NCI-H524 (cell line): ENCODE results near the gene DHRS13.
"Not testable (repeated sequence)": the region's sequence is repeated elsewhere in the genome, so short reads cannot be mapped to it uniquely, and the experiment has no call there.

Source experiments
- DNase-seq, 2 experiments: peaks; one replicate each; lab custom pipeline; 2025; lab: John Stamatoyannopoulos, UW

Gene DHRS13

DNA sequence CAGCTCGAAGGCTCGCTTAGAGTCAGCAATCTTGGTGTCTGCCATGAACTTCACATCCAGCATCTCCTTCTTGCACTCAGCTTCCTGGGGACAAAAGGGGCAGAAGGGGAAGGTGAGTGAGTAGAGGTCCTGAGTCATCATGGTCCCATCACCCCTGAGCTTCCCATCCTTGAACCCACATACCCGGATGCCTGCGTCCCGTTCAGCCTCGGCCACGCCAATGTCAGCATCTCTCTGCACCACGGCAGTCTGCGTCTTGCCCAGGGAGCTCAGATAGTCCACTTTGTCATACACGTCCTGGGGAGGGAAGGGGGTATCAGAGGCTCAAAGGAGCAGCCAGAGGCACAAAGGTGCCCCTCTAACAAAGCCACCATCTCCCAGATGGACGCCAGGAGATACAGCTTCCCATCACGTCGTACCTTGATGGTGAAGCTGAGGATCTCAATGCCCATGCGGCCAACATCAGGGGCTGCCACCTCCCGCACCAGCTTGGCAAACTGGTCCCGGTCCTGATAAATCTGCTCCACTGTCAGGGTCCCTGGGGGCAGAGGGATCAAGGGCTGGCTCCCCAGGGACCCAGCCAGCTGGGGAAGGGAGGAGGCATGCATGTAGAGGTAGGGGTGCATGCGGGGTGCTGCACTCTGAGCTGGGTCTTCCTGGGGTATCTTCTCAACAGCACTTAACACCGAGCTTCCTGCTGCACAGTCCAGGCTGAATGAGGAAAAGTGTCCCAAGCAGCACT, 20.6 kb downstream of the DHRS13 start:
- no peak for DNase-seq

DNA sequence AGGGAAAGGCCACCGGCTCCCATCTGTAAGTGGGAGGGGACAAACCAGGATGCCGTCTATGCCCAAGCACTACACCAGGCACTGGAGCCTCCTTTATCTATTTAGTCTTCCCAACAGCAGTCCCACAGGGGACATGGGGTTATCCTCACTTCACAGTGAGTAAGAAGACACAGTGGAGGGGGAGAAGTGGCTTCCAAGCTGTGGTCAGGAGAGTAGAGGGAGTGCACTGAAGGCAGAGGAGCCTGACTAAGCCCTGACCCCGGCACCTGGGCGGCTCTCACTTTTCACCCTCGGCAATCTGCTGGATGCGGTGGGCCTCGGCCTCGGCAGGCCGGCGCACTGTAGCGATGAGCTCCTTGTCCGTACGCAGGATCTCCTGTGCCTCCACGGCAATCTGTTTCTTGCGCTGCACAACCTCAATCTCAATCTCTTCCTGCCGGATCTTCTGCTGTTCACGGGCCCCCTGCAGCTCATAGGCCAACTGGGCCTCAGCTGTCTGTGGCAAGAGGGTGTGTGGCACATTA, 21.3 kb downstream of the DHRS13 start:
- no peak for DNase-seq

DNA sequence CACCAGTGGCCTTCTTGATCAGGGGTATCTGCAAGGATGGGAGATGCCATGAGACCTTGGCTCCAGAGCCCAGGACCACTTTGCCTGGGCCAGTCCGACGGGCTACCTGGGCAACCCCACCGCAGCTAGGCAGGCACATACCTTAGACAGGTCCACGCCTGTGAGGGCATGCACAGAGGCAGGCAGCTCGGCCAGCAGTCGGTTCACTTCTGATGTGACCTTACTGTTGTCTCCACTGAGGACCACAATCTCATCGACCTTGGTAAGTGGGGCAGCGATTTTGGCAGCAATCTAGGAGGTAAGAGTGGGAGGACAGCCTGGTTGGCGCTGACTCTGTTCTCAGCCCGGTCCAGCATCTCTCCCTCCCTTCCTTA, 22.3 kb downstream of the DHRS13 start:
- no peak for DNase-seq

DNA sequence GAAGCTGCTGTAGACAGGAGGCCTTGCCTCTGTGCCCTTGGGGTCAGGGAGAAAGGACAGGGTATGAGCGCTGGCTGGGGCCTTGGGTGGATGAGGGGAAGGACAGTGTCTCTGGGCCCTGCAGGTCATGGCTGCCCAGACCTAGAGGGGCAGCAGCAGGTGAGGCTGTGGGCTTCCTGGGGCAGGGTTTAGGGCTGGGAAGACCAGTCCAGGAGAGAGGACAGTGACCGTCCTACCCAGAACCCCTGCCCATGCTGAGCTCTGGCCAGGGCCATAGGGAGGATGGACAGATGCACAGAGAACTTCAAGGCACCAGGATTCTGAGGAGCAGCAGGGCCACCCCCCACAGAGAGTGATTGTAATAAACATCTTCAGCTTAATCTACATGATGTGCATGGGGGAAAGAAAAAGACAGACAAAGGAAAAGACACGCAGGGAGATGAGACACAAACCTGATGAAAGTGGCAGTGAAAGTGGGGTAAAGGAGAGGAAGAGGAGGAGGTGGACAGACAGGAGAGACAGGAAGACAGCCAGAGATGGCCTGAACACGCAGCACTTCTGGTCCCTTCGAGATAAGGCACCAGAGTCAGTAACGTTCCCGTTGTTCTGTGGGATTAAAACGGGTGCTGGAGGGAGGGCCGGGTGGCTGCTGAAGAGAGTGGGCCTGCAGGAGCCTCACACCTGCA, 22.9 kb downstream of the DHRS13 start:
- no peak for DNase-seq

DNA sequence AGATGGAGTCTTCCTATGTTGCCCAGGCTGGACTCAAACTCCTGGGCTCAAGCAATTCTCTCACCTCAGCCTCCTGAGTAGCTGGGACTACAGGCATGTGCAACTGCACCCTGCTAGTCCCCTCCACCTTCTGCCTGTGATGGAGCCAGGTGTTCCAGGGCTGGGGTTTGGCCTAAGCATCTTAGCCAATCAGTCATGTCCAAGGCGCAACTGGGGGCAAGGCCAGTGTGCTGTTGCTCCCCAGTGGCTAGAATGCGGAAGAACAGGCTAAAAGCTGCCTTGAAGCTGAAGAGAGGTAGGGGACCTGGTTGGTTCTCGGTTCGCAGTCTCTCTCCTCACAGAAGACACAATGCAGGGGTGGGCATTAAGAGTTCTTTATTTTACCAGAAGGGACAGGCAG, 23.9 kb downstream of the DHRS13 start:
- DNase-seq, result peak; percentile 62 to 86

DNA sequence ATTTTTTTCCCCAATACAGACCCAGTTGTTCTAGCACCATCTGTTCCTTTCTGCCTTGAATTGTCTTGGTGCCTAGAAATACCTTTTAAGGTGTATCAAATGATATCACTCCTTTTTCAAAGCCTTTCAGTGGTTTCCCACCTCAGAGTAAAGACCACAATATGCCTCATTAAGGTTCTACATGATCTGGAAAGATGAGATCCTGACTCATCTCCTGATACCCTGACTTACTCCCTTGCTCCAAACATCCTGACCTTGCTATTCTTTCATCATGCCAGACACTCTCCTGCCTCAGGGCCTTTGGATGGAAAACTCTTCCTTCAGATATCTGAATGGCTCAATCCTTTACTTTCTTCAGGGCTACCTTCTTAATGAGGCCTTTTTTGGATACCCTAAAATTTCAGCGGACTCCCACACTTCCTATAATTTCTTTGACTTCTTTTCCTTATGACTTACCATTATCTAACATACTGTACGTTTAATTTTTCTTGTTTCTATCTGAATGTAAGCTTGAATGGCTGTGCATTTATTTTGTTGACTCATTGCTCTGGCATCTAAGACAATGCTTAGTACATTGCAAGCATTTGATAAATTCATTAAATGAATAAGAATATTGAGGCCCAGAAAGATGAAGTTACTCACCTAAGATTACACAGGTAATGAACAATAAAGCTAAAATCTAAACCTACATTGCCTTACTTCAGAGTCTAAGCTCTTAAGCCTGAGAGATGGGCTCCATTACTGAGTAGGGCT, 24.5 kb downstream of the DHRS13 start:
- DNase-seq, result no peak

DNA sequence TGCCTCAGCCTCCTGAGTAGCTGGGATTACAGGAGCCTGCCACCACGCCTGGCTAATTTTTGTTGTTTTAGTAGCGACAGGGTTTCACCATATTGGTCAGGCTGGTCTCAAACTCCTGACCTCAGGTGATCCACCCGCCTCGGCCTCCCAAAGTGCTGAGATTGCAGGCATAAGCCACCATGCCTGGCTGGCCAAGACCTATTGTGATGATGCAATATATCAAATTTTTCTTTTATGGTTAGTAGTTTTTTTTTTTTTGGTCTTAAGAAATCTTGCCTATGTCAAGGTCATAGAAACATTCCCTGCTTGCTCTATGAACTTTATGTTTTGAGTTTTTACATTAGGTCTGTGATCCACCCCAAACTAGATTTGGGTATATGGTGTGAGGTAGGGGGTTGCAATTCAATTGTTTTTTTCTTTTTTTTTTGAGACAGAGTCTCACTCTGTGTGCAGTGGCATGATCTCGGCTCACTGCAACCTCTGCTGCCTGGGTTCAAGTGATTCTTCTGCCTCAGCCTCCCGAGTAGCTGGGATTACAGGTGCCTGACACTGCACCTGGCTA, 25.6 kb downstream of the DHRS13 start:
- DNase-seq, result not testable (repeated sequence)

DNA sequence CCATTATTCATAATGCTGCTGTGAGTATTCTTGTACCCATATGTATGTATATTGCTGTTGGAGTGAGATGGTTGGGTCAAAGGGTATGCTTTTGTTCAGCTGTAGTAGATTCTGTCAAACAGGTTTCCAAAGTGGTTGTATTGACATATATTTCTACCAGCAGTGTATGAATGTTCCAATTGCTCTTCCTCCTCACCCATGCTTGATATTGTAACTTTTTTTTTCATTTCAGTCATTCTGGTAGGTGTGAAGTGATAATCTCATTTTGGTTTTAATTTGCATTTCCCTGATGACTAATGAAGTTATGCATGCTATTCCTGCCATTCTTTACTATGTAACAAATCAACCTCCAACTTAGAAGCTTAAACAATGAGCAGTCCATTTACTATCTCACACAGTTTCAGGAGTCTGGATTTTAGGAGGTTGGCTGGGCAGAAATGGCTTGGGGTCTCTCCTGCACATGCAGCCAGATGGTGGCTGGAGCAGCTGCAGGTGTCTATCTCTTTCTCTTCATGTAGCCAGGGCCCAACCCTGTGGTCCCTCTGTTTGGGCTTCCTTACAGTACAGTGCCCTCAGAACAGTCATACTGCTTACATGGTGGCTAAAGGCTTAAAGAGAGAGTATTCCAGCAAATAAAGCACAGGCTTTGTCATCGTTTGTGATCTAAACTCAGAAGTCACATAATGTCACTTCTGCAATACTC, 26.9 kb downstream of the DHRS13 start:
- peak in 1 of 2 experiments; percentile 29 for DNase-seq

DNA sequence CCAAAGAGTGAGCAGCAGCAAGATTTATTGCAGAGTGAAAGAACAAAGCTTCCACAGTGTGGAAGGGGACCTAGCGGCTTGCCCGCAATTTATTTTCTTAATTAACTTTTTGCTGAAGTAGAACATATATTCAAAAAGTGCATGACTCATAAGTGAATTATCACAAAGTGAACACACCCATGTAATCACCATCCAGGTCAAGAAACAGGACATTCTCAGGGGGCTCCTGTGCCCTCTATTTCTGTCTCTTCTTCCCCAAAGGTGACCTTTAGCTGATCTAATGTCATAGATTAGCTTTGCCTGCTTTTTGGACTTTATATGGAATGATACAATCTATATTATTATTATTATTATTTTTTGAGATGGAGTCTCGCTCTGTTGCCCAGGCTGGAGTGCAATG, 28.1 kb downstream of the DHRS13 start:
- no peak for DNase-seq

DNA sequence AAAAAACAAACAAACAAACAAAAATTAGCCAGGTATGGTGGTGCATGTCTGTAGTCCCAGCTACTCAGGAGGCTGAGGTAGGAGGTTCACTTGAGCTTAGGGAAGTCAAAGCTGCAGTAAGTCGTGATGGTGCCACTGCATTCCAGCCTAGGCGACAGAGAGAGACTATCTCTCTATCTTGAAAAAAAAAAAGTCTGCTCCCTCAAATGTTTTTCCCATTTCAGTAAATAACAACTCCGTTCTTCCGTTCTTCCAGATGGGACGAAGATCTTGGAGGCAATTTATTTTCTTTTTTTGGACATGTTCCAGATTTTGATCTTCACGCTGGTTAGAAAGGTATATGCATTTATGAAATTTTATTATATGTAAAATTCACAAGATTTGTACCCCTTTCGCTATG, 29.0 kb downstream of the DHRS13 start:
- DNase-seq, result no peak

DNA sequence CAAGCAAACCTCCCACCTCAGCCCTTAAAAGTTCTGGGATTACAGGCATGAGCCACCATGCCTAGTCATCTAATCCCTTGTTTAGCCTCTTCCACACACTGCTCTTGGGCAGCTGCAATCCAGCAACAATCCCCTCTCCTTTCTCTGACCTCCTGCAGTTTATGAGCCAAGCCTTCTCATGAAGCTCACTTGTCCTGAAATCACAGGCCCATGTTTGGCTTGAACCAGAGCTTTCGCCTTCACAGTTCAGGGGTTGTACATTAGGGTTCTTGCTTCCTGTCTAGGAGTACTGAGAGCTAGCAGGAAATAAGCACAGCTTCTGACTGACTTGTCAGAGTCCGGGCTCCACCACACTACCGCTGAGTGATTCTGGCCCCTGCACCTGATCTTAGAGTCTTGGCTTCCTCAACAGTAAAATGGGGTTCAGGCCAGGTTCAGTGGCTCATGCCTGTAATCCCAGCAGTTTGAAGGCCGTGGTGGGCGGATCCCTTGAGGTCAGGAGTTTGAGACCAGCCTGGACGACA, 31.8 kb downstream of the DHRS13 start:
- DNase-seq, result no peak

DNA sequence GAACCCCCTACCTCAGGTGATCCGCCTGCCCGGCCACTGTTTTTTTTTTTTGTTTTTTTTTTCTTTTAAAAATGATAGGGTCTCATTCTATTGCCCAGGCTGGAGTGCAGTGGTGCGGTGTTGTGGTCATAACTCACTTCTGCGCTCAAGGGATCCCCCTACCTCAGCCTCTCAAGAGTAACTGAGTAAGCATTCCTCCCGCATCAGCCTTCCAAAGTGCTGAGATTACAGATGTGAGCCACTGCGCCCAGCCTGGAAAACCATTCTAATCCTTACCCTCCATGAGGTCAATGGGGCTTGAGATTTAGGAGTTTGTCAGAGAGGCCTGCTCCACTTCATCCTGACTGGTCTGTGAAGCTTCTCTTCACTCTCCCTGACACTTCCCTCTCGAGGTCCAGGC, 35.6 kb downstream of the DHRS13 start:
- peak; percentile 89 to 91 for DNase-seq

DNA sequence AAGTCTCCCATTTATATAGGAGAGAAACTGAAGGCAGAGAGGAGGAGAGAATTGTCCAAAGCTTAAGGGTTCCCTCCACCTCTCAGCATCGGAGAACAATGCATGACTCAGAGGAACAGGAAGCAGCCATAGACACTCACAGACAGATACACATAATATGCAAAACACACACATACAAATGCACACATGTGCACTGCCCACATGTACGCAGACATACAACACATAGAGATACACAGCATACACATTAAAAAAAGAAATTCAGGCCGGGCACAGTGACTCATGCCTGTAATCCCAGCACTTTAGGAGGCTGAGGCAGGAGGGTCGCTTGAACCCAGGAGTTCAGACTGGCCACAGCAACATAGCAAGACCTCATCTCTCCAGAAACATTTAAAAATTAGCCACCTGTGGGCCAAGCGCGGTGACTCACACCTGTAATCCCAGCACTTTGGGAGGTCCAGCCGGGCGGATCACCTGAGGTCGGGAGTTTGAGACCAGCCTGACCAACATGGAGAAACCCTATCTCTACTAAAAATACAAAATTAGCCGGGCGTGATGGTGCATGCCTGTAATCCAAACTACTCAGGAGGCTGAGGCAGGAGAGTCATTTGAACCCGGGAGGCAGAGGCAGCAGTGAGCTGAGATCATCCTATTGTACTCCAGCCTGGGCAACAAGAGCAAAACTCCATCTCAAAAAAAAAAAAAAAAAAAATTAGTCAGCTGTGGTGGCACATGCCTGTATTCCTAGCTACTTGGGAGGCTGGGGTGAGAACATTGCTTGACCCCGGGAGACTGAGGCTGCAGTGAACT, 36.7 kb downstream of the DHRS13 start:
- no peak for DNase-seq

DNA sequence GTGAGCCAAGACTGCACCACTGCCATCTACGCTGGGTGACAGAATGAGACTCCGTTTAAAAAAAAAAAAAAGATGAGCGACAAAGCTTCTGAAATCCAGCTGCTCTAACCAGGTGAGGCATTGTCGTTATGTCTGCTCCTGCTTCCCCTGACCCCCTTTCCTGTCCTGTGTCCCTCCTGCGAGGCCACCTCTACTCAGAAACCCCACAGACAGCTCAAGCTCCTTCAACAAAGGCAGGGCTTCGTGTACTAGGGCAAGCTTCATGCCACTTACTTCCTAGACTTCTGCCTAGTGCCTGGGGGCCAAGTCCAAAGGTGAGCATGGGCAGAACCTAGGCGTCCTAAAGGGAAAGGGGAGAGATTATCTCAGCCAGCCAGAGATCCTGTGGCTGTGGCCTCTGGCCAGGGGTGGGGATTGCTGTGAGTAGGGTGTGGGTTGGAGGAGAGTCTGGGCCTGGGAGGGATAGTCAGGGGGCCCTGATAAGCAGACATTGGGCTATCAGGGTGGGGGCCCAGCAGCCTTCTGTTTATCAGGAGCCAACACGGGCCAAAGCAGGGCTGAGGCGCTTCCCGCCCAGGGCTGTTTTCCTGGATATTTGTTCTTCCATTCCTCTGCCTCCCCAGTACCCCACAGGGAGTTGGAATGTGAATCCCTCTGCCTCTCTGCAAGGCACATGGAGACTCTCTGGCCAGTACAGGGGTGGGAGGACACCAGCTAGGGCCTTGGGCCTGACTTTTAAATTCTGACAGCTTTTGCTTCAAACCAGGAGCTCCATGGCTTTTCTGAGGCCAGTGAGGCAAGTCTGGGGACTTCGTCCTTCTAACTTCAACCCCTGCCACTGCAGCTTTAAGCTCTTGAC, 37.7 kb downstream of the DHRS13 start:
- no peak for DNase-seq

DNA sequence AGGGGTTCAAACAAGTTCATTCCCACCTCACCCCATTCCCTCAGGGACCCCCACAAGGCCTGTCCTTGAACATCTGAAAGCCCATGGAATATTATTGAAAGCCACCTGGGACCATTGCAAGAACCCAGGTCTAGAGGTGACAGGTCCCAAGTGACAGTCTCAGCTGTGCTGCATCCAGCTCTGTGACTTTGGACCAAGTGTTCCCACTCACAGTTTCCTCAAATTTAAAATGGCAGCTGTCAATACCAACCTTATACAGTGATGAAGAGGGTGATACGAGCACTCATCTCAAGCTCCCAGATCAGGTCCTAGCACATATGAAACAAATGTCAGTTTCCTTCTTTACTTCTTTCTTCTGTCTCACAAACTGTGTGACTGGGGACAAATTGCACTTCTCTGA, 38.9 kb downstream of the DHRS13 start:
- DNase-seq, result no peak

DNA sequence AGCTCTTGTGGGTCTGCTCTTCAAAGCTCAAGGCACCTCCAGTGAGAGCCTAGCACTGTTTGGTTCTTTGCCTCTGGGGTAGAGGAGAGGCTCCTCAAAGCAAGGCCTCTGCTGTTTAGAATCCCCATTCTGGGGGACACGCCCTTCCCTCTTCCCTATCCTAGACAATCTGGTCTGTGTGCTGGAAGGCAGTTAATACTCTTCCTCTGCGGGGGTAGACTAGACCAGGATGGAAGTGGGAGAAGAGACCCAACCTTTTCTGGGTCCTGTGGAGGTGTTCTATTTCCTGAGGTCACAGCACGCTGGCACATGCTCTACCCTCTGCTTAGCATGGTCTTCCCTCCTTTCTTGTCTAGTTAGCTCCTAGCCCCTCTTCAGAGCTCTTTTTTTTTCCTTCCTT, 40.3 kb downstream of the DHRS13 start:
- DNase-seq, result no peak

DNA sequence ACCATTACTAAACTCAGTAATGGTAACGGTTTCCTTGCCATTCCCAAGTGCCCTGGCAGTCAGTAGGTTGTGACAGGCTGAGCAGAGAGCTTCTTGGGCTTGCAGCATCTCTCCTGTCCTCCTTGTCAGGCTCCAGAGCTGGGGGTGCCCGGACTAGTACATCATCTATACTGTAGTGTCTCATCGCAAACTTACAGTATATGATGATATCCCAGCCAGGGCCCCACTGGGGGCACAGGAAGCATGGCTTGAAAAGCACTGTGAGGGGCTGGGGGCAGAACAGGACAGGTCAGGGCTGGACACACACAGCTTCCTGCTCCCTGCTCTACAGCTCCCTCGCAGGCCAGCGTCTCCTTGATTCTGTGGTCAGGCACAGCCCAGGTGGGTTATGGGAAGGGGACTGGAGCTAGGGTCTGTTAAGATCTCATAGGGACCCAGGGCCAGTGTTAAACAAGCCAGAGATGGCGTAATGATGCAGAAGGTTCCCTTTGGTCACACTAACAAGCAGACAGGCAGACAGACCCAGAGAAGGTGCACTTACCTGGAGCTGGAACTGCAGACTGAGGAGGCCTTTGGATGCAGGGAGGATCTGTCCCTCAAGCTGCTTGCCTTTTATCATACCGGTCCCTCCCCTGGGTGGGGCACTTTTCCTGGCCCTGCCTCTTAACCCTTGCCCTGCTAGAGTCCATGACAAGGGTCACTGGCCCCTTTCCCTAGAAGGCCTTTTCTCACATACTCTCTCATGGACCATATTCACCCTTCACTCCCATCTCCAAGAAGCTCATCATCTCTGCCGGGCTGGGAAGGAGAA, 41.3 kb downstream of the DHRS13 start:
- no peak for DNase-seq

DNA sequence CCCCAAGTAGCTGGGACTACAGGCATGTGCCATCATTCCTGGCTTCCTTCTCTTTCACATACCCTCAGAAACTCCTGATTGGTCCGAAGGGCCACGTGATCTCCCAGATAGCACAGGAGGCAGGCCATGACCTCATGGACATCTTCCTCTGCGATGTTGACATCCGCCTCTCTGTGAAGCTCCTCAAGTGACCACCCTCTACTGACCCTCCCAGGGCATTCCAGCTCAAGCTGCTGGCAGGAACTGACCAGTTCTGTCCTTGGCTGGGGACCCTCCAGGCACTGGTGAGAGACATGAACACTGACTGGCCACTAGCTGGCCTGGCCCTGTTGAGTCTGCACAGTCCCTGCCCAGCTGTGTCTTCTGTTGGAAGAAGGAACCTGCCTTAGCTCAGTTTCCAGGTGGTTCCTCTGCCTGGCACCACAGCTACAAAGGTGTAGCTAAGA, 42.5 kb downstream of the DHRS13 start:
- no peak for DNase-seq

DNA sequence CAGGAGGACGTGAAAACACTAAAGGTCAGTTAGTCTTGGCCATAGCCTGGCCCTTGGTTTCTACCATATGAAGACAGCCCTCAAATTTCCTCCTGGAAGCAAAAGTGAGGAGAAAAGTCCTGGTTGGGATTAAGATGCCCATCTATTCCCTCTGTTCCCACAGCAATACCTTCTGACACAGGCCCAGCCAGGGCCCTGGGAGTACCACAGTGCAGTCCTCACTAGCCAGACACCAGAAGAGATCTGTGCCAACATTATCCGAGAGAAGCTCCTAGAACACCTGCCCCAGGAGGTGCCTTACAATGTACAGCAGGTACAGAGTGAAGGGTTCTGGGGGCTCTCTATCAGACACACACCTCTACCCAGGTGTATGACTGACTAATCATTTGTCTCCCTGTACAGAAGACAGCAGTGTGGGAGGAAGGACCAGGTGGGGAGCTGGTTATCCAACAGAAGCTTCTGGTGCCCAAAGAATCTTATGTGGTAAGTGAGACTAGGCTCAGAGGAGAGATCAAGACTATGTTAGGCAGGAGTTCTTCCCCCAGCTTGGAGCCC, 44.0 kb downstream of the DHRS13 start:
- no peak for DNase-seq
